HG02840 (cell line): ENCODE data around the gene NAA20.

Experiments
- ATAC-seq: cut with Tn5 transposase; IDR thresholded peaks from one replicate; pipeline ENCODE4 v1.9.1; 2021; ENCODE audit warnings: mild to moderate bottlenecking, moderate library complexity, moderate number of reproducible peaks; ENCODE audit not compliant: unreplicated experiment, low FRiP score

NAA20 gene

GRCh38 chr20:20017001-20017843, at the start of gene NAA20:
Gene NAA20, plus strand, starts transcription at chr20:20017362. Its CDS starts 35 bp downstream, at chr20:20017397.
- ATAC-seq = peak; percentile 98

- no peak for ATAC-seq
Measured at GRCh38 chr20:19967445-19967844, 49.7 kb upstream of the NAA20 start.

- no peak for ATAC-seq
Measured at GRCh38 chr20:19968028-19968427, 49.1 kb upstream of the NAA20 start.

GRCh38 chr20:19968466-19969073, 48.6 kb upstream of the NAA20 start:
- no peak for ATAC-seq

GRCh38 chr20:19969106-19969505, 48.1 kb upstream of the NAA20 start:
- ATAC-seq = no peak

- ATAC-seq = no peak
Measured at GRCh38 chr20:19969507-19970255, 47.5 kb upstream of the NAA20 start.

- ATAC-seq = no peak
Measured at GRCh38 chr20:19970256-19970765, 46.9 kb upstream of the NAA20 start.

- no peak for ATAC-seq
Measured at GRCh38 chr20:19971116-19971515, 46.0 kb upstream of the NAA20 start.

- no peak for ATAC-seq
Measured at GRCh38 chr20:19973961-19974629, 43.1 kb upstream of the NAA20 start.

GRCh38 chr20:19974630-19975435, 42.3 kb upstream of the NAA20 start:
- no peak for ATAC-seq

GRCh38 chr20:19975436-19975799, 41.7 kb upstream of the NAA20 start:
- no peak for ATAC-seq

- no peak for ATAC-seq
Measured at GRCh38 chr20:19975901-19976300, 41.3 kb upstream of the NAA20 start.

GRCh38 chr20:19976595-19977372, 40.4 kb upstream of the NAA20 start:
- ATAC-seq = no peak

GRCh38 chr20:19977373-19977770, 39.8 kb upstream of the NAA20 start:
- no peak for ATAC-seq

GRCh38 chr20:19978511-19979210, 38.5 kb upstream of the NAA20 start:
- ATAC-seq = no peak

- no peak for ATAC-seq
Measured at GRCh38 chr20:19981031-19981451, 36.1 kb upstream of the NAA20 start.

GRCh38 chr20:19986419-19986818, 30.7 kb upstream of the NAA20 start:
- ATAC-seq = no peak

- no peak for ATAC-seq
Measured at GRCh38 chr20:19987046-19987445, 30.1 kb upstream of the NAA20 start.
